Measurements from ENCODE around the gene LRRC61. TPM values are rescaled to one million over a fixed set of nuclear protein-coding genes. Genes with fewer than 3 reads are reported as not detected.

The LRRC61 gene
- polyA plus RNA-seq, 1 of the 3 experiments (the other 2 are of a cell fraction), result 0.99 TPM

- CTCF ChIA-PET, result interaction anchor here (1.1 to 1.5 kb wide), 2 partner anchors 31 to 124 kb away, joined by 3 to 4 read pairs; no protein-coding TSS in a partner anchor
- 92% methylated on average over 10 of the region's 10 CpGs for WGBS (ENCODE audit: low lambda C conversion rate)
- DNase-seq, result no peak
Measured at GRCh38 chr7:150325110-150325611, 2.0 kb downstream of the LRRC61 start.

More at GRCh38 chr7:150325110-150325611, 2.0 kb downstream of the LRRC61 start:
- H3K9me2 ChIP-seq, result no peaks in the 10 kb centered on the region
- no peak for TF ChIP-seq MAX (IDR thresholded peaks at IDR 0.05; ENCODE audit: low read depth)
- TF ChIP-seq RFX5 (IDR thresholded peaks at IDR 0.05; ENCODE audit: low read length), result no peak
- TF ChIP-seq NFIC (IDR thresholded peaks at IDR 0.05; ENCODE audit: borderline replicate concordance), result no peak
- no peak for TF ChIP-seq TCF12 (IDR thresholded peaks at IDR 0.05)
- no peak for TF ChIP-seq ZBTB33 (IDR thresholded peaks at IDR 0.05; ENCODE audit: borderline replicate concordance, low read depth)
- no peak for TF ChIP-seq FOXM1 (IDR thresholded peaks at IDR 0.05; ENCODE audit: low read depth)
- TF ChIP-seq, protein P1, sequence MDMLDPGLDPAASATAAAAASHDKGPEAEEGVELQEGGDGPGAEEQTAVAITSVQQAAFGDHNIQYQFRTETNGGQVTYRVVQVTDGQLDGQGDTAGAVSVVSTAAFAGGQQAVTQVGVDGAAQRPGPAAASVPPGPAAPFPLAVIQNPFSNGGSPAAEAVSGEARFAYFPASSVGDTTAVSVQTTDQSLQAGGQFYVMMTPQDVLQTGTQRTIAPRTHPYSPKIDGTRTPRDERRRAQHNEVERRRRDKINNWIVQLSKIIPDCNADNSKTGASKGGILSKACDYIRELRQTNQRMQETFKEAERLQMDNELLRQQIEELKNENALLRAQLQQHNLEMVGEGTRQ (IDR thresholded peaks at IDR 0.05; ENCODE audit: borderline replicate concordance, low read depth, low read length), result no peak
- no peak for TF ChIP-seq USF1 (IDR thresholded peaks at IDR 0.05; ENCODE audit: borderline replicate concordance, low read depth)
- no peak for TF ChIP-seq GABPA (IDR thresholded peaks at IDR 0.05; ENCODE audit: low read depth)
- TF ChIP-seq MEF2A (IDR thresholded peaks at IDR 0.05; ENCODE audit: borderline replicate concordance, low read depth), result no peak
- no peak for TF ChIP-seq GATA2 (CRISPR knock-in tag; IDR thresholded peaks at IDR 0.05)
- no peak for TF ChIP-seq TEAD4 (IDR thresholded peaks at IDR 0.05; ENCODE audit: borderline replicate concordance, insufficient read depth)
- TF ChIP-seq, protein P2, sequence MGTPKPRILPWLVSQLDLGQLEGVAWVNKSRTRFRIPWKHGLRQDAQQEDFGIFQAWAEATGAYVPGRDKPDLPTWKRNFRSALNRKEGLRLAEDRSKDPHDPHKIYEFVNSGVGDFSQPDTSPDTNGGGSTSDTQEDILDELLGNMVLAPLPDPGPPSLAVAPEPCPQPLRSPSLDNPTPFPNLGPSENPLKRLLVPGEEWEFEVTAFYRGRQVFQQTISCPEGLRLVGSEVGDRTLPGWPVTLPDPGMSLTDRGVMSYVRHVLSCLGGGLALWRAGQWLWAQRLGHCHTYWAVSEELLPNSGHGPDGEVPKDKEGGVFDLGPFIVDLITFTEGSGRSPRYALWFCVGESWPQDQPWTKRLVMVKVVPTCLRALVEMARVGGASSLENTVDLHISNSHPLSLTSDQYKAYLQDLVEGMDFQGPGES (IDR thresholded peaks at IDR 0.05; ENCODE audit: low read depth, low read length), result no peak
- TF ChIP-seq JUND (IDR thresholded peaks at IDR 0.05), result no peak
- H3K4me3 ChIP-seq (ENCODE audit: low read depth in 2 of 2, low read length in 1 of 2), result no peak overlapping the region
- no peaks in the 10 kb centered on the region for H3K9me3 ChIP-seq
- POLR2A ChIA-PET, result no interaction called here
- H3K4me1 ChIP-seq (ENCODE audit: control insufficient read depth in 1 of 2, insufficient read depth in 2 of 2, low read depth in 1 of 2, low read length in 1 of 2), result peaks cover 0 to 7% of the 10 kb centered on the region in 2 experiments; a peak in 1 of 4 replicates
- peaks cover 5% of the 10 kb centered on the region; the same call in 1 of the 2 replicates for H3K27me3 ChIP-seq (ENCODE audit: insufficient read depth)
- no peak overlapping the region for H3K9ac ChIP-seq
- H2AFZ ChIP-seq (ENCODE audit: low read depth), result no peak overlapping the region
- H4K20me1 ChIP-seq (ENCODE audit: insufficient read depth), result no peaks in the 10 kb centered on the region
- H3K4me2 ChIP-seq, result no peak overlapping the region
- H3K79me2 ChIP-seq (ENCODE audit: insufficient read depth), result no peaks in the 10 kb centered on the region
- H3F3A ChIP-seq (replicated peaks; ENCODE audit: insufficient read depth), result no peaks in the 10 kb centered on the region
- H3K36me3 ChIP-seq (replicated peaks in 1 of 2; ENCODE audit: control insufficient read depth in 1 of 2, insufficient read depth in 2 of 2, low read length in 1 of 2), result no peaks in the 10 kb centered on the region
- H3K27ac ChIP-seq (ENCODE audit: low read depth in 2 of 2, low read length in 1 of 2), result no peak overlapping the region
